Measurements from ENCODE around the gene GM2A. TPM values are rescaled to one million over a fixed set of nuclear protein-coding genes. Genes with fewer than 3 reads are reported as not detected.

The GM2A gene
- polyA plus RNA-seq, 1 of the 3 experiments (the other 2 are of a cell fraction), result 8.0 TPM

GRCh38 chr5:151231359-151231758 is 21.6 kb upstream of the GM2A start:
- H3K4me3 ChIP-seq (ENCODE audit: low read depth in 2 of 2, low read length in 1 of 2), result no peak overlapping the region
- H3K27me3 ChIP-seq (ENCODE audit: insufficient read depth), result no peaks in the 10 kb centered on the region; the same call in 1 of the 2 replicates
- no peaks in the 10 kb centered on the region for H3K36me3 ChIP-seq (replicated peaks in 1 of 2; ENCODE audit: control insufficient read depth in 1 of 2, insufficient read depth in 2 of 2, low read length in 1 of 2)
- H3K4me1 ChIP-seq (ENCODE audit: control insufficient read depth in 1 of 2, insufficient read depth in 2 of 2, low read depth in 1 of 2, low read length in 1 of 2), result no peaks in the 10 kb centered on the region
- no peaks in the 10 kb centered on the region for H3K79me2 ChIP-seq (ENCODE audit: insufficient read depth)
- no peak overlapping the region for H3K9ac ChIP-seq
- H3F3A ChIP-seq (replicated peaks; ENCODE audit: insufficient read depth), result no peaks in the 10 kb centered on the region
- H3K9me3 ChIP-seq, result no peaks in the 10 kb centered on the region
- no peaks in the 10 kb centered on the region for H3K9me2 ChIP-seq
- no peaks in the 10 kb centered on the region for H4K20me1 ChIP-seq (ENCODE audit: insufficient read depth)
- no peak overlapping the region for H3K4me2 ChIP-seq
- H2AFZ ChIP-seq (ENCODE audit: low read depth), result no peak overlapping the region
- CTCF ChIA-PET, result interaction anchor here (1.9 to 2.7 kb wide), 2 partner anchors 9 to 66 kb away, joined by 5 to 13 read pairs; no protein-coding TSS in a partner anchor
- no peak overlapping the region for H3K27ac ChIP-seq (ENCODE audit: low read depth in 2 of 2, low read length in 1 of 2)
- POLR2A ChIA-PET, result no interaction called here
- DNase-seq, result no peak
- TF ChIP-seq FOXJ3 (CRISPR knock-in tag; IDR thresholded peaks at IDR 0.05) (no peak), CTCF (IDR thresholded peaks at IDR 0.05) (no peak), RFX5 (IDR thresholded peaks at IDR 0.05; ENCODE audit: low read length) (no peak), GABPA (IDR thresholded peaks at IDR 0.05; ENCODE audit: low read depth) (no peak), RAD21 (IDR thresholded peaks at IDR 0.05; ENCODE audit: low read length) (no peak), POLR2AphosphoS5 (IDR thresholded peaks at IDR 0.05; ENCODE audit: low read depth, low read length) (no peak), ZBTB33 (IDR thresholded peaks at IDR 0.05; ENCODE audit: borderline replicate concordance, low read depth) (no peak), TEAD4 (IDR thresholded peaks at IDR 0.05; ENCODE audit: borderline replicate concordance, insufficient read depth) (no peak), IRF3 (IDR thresholded peaks at IDR 0.05; ENCODE audit: low read depth, low read length) (no peak), MXI1 (IDR thresholded peaks at IDR 0.05; ENCODE audit: low read depth, low read length) (no peak)

- Histone ChIP-seq H3F3A (replicated peaks; ENCODE audit: insufficient read depth) (no peaks in the 10 kb centered on the region), H3K79me2 (ENCODE audit: insufficient read depth) (no peaks in the 10 kb centered on the region), H3K36me3 (replicated peaks in 1 of 2; ENCODE audit: control insufficient read depth in 1 of 2, insufficient read depth in 2 of 2, low read length in 1 of 2) (no peaks in the 10 kb centered on the region), H3K27me3 (ENCODE audit: insufficient read depth) (no peaks in the 10 kb centered on the region; the same call in 1 of the 2 replicates), H2AFZ (ENCODE audit: low read depth) (no peak overlapping the region), H3K27ac (ENCODE audit: low read depth in 2 of 2, low read length in 1 of 2) (no peak overlapping the region), H3K9ac (no peak overlapping the region), H4K20me1 (ENCODE audit: insufficient read depth) (no peaks in the 10 kb centered on the region), H3K4me2 (no peak overlapping the region), H3K4me3 (ENCODE audit: low read depth in 2 of 2, low read length in 1 of 2) (no peak overlapping the region), H3K9me3 (no peaks in the 10 kb centered on the region), H3K9me2 (no peaks in the 10 kb centered on the region), H3K4me1 (ENCODE audit: control insufficient read depth in 1 of 2, insufficient read depth in 2 of 2, low read depth in 1 of 2, low read length in 1 of 2) (no peaks in the 10 kb centered on the region)
- TF ChIP-seq RFX5 (IDR thresholded peaks at IDR 0.05; ENCODE audit: low read length) (no peak), MXI1 (IDR thresholded peaks at IDR 0.05; ENCODE audit: low read depth, low read length) (no peak), FOSL2 (IDR thresholded peaks at IDR 0.05; ENCODE audit: borderline replicate concordance, low read depth) (no peak), ZBTB33 (IDR thresholded peaks at IDR 0.05; ENCODE audit: borderline replicate concordance, low read depth) (no peak), SIN3A (IDR thresholded peaks at IDR 0.05; ENCODE audit: borderline replicate concordance, low read depth, low read length) (no peak), EZH2phosphoT487 (IDR thresholded peaks at IDR 0.05; ENCODE audit: borderline replicate concordance, low read depth) (no peak), MEF2A (IDR thresholded peaks at IDR 0.05; ENCODE audit: borderline replicate concordance, low read depth) (no peak)
- 72% methylated on average over 8 of the region's 8 CpGs for WGBS (ENCODE audit: low lambda C conversion rate)
- ChIA-PET POLR2A (no interaction called here), CTCF (interaction anchor here (1.5 kb wide), 2 partner anchors 66 to 182 kb away, joined by 3 read pairs; no protein-coding TSS in a partner anchor)
- no peak for DNase-seq
Measured at GRCh38 chr5:151233616-151234085, 19.3 kb upstream of the GM2A start.

Data from SK-N-SH (cell line).